ENCODE measurements around the gene USP37. TPM values are rescaled to one million over a fixed set of nuclear protein-coding genes. Genes with fewer than 3 reads are reported as not detected.

The USP37 gene
- total RNA-seq, 1 experiment from 2014 or later: 31.0 TPM

DNA sequence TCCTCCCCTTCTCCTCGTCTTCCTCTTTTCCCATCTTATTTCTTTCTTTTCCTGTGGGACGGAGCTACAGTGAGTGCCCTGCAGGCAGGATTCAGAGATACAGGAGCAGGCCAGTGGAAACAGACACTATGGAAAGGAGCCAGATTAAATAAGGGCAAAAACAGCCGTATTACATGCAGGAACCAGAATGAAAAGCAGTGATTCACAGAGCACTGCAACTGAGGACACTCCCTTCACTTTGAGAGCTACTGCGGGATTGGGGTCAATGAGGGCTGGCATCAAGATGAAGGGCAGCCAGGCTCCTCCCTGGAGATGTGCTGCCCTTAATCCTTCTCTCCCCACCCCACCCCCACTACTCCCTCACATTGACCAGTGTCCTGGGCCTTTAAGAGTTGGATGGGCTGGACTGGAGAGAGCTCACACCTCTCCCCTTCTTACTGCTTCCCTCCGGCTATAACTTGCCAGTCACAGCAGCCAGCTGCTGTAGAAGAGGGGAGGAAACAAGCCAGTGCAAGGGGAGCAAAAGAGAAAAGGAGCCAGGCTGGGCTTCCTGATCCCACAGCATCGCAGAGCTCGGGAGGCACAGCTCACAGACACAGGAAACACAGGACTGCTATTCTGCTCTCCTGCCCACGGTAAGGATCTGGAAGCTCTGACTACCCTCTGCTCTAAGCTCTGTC is 39.4 kb upstream of the USP37 start, which contains the start of gene PLCD4:
PLCD4 (plus strand) TSS at position 464 of the 680 bp plus-strand sequence. CDS start 7,841 bp downstream, outside the sequence.
- ChIA-PET CTCF (no interaction called here), POLR2A (ENCODE audit: low non-redundant PET) (interaction anchor here (0.5 kb wide), 1 partner anchor 136 kb away, joined by 3 read pairs; no protein-coding TSS in a partner anchor)
- TF ChIP-seq EZH2 (IDR thresholded peaks at IDR 0.05; ENCODE audit: borderline replicate concordance, low read depth, low read length, poor library complexity, severe bottlenecking): no peak
- TF ChIP-seq, protein P1, sequence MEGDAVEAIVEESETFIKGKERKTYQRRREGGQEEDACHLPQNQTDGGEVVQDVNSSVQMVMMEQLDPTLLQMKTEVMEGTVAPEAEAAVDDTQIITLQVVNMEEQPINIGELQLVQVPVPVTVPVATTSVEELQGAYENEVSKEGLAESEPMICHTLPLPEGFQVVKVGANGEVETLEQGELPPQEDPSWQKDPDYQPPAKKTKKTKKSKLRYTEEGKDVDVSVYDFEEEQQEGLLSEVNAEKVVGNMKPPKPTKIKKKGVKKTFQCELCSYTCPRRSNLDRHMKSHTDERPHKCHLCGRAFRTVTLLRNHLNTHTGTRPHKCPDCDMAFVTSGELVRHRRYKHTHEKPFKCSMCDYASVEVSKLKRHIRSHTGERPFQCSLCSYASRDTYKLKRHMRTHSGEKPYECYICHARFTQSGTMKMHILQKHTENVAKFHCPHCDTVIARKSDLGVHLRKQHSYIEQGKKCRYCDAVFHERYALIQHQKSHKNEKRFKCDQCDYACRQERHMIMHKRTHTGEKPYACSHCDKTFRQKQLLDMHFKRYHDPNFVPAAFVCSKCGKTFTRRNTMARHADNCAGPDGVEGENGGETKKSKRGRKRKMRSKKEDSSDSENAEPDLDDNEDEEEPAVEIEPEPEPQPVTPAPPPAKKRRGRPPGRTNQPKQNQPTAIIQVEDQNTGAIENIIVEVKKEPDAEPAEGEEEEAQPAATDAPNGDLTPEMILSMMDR (conservative IDR thresholded peaks at IDR 0.05; ENCODE audit: low read depth, low read length): no peak
- H3K36me3 ChIP-seq (ENCODE audit: insufficient read depth, low read length, poor library complexity, severe bottlenecking): no peaks in the 10 kb centered on the region
- H3K9me3 ChIP-seq (ENCODE audit: low read depth, low read length, poor library complexity, severe bottlenecking): no peaks in the 10 kb centered on the region
- no peaks in the 10 kb centered on the region for H3K27me3 ChIP-seq (replicated peaks; ENCODE audit: insufficient read depth, low read depth, low read length, poor library complexity)
- no peak within 1 kb of the TSS for H3K4me3 ChIP-seq (ENCODE audit: low read depth, low read length, poor library complexity, severe bottlenecking)
- BruUV-seq (replicated peaks): no TSS peak
- H3K4me1 ChIP-seq (ENCODE audit: insufficient read depth, low read length, poor library complexity, severe bottlenecking): peaks cover 9% of the 10 kb centered on the region
- DNase-seq (ENCODE audit: low spot score): no peak
- H3K27ac ChIP-seq (ENCODE audit: low read depth, low read length, poor library complexity, severe bottlenecking): no peak within 1 kb of the TSS
- intact Hi-C loops (cut with micrococcal nuclease; ENCODE audit: unreplicated experiment): no loop called here

DNA sequence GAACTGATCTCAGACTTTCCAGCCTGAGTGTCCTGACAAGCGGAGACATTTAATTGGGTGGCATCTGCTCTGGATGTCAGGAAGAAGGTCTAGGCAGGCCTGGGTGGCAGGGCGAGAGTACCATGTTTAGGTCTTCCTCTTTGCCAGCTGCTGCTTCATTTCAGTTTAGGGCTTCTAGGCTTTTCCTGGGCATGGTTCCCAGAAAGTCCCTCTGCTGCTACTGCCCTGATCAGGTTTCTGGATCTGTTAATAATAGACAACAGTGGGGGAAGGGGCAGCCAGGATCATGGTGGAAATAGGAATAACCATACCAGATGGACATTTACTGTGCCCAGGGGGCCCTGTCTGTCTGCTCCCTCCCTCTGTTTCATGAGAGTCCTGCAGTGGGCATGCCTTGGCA is 37.3 kb upstream of the USP37 start:
- Histone ChIP-seq H3K27ac (ENCODE audit: low read depth, low read length, poor library complexity, severe bottlenecking) (no peak overlapping the region), H3K4me3 (ENCODE audit: low read depth, low read length, poor library complexity, severe bottlenecking) (no peak overlapping the region), H3K4me1 (ENCODE audit: insufficient read depth, low read length, poor library complexity, severe bottlenecking) (peaks cover 9% of the 10 kb centered on the region), H3K36me3 (ENCODE audit: insufficient read depth, low read length, poor library complexity, severe bottlenecking) (no peaks in the 10 kb centered on the region), H3K9me3 (ENCODE audit: low read depth, low read length, poor library complexity, severe bottlenecking) (no peaks in the 10 kb centered on the region), H3K27me3 (replicated peaks; ENCODE audit: insufficient read depth, low read depth, low read length, poor library complexity) (no peaks in the 10 kb centered on the region)
- ChIA-PET CTCF (no interaction called here), POLR2A (ENCODE audit: low non-redundant PET) (no interaction called here)
- no peak for TF ChIP-seq EZH2 (IDR thresholded peaks at IDR 0.05; ENCODE audit: borderline replicate concordance, low read depth, low read length, poor library complexity, severe bottlenecking)
- TF ChIP-seq, protein P1 (conservative IDR thresholded peaks at IDR 0.05; ENCODE audit: low read depth, low read length): no peak
- intact Hi-C loops (cut with micrococcal nuclease; ENCODE audit: unreplicated experiment): no loop called here
- DNase-seq (ENCODE audit: low spot score): peak; percentile 21
- no TSS peak for BruUV-seq (replicated peaks)

DNA sequence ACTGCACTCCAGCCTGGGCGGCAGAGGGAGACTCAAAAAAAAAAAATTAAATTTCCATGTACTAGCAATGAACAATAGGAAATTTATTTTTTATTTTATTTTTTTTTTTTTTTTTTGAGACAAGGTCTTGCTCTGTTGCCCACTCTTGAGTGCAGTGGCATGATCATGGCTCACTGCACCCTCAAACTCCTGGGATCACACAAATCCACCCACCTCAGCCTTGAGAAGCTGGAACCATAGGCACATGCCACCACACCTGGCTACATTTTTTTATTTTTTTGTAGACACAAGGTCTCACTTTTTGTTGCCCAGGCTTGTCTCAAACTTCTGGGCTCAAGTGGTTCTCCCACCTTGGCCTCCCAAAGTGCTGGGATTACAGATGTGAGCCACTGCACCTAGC is 17.4 kb upstream of the USP37 start:
- no peaks in the 10 kb centered on the region for H3K27me3 ChIP-seq (replicated peaks; ENCODE audit: insufficient read depth, low read depth, low read length, poor library complexity)
- no peaks in the 10 kb centered on the region for H3K4me1 ChIP-seq (ENCODE audit: insufficient read depth, low read length, poor library complexity, severe bottlenecking)
- no peak overlapping the region for H3K4me3 ChIP-seq (ENCODE audit: low read depth, low read length, poor library complexity, severe bottlenecking)
- ChIA-PET POLR2A (ENCODE audit: low non-redundant PET) (no interaction called here), CTCF (no interaction called here)
- BruUV-seq (replicated peaks): no TSS peak
- no peaks in the 10 kb centered on the region for H3K9me3 ChIP-seq (ENCODE audit: low read depth, low read length, poor library complexity, severe bottlenecking)
- peaks cover 83% of the 10 kb centered on the region for H3K36me3 ChIP-seq (ENCODE audit: insufficient read depth, low read length, poor library complexity, severe bottlenecking)
- no peak overlapping the region for H3K27ac ChIP-seq (ENCODE audit: low read depth, low read length, poor library complexity, severe bottlenecking)
- TF ChIP-seq EZH2 (IDR thresholded peaks at IDR 0.05; ENCODE audit: borderline replicate concordance, low read depth, low read length, poor library complexity, severe bottlenecking): no peak
- TF ChIP-seq, protein P1 (conservative IDR thresholded peaks at IDR 0.05; ENCODE audit: low read depth, low read length): no peak
- DNase-seq (ENCODE audit: low spot score): no peak
- intact Hi-C loops (cut with micrococcal nuclease; ENCODE audit: unreplicated experiment): no loop called here

Data from A673 (cell line).